H9 (cell line): ENCODE data around the gene GRM1. TPM values are rescaled to one million over a fixed set of nuclear protein-coding genes. Genes with fewer than 3 reads are reported as not detected.

Source experiments
- DNase-seq: peaks from one replicate; pipeline ENCODE4 v3.0.0-alpha.2; 2017
- H2AFZ ChIP-seq: one replicate; pipeline ENCODE4 v1.6.1; 2013; ENCODE audit warnings: mild to moderate bottlenecking, low read length, control low read depth, moderate library complexity
- H2AK5ac ChIP-seq: 2 replicates; pipeline ENCODE4 v1.6.1; 2013; ENCODE audit warnings: low read length, control low read depth, mixed read lengths; ENCODE audit not compliant: insufficient read length
- H2BK120ac ChIP-seq: one replicate; pipeline ENCODE4 v1.6.1; 2013; ENCODE audit warnings: low read depth, mild to moderate bottlenecking, low read length, control low read depth, inconsistent platforms; ENCODE audit not compliant: poor library complexity, severe bottlenecking
- H2BK12ac ChIP-seq: 2 replicates; pipeline ENCODE4 v1.6.1; 2013; ENCODE audit warnings: low read length, control low read depth, mixed read lengths, low read depth; ENCODE audit not compliant: insufficient read length
- H2BK15ac ChIP-seq: 2 replicates; pipeline ENCODE4 v1.6.1; 2013; ENCODE audit warnings: low read depth, low read length, control low read depth
- H2BK20ac ChIP-seq: one replicate; pipeline ENCODE4 v1.6.1; 2013; ENCODE audit warnings: low read depth, mild to moderate bottlenecking, low read length, control low read depth, inconsistent platforms; ENCODE audit not compliant: poor library complexity, severe bottlenecking
- H2BK5ac ChIP-seq: 2 replicates; pipeline ENCODE4 v1.6.1; 2013; ENCODE audit warnings: low read length, control low read depth, mixed read lengths; ENCODE audit not compliant: insufficient read length
- H3K14ac ChIP-seq: 2 replicates; pipeline ENCODE4 v1.6.1; 2013; ENCODE audit warnings: low read length, control low read depth; ENCODE audit not compliant: insufficient read depth
- H3K18ac ChIP-seq: 2 replicates; pipeline ENCODE4 v1.6.1; 2013; ENCODE audit warnings: low read depth, mild to moderate bottlenecking, mixed read lengths, low read length, control low read depth; ENCODE audit not compliant: insufficient read length
- H3K23ac ChIP-seq: 2 replicates; pipeline ENCODE4 v1.6.1; 2013; ENCODE audit warnings: low read length, control low read depth, mixed read lengths, low read depth; ENCODE audit not compliant: insufficient read length
- H3K23me2 ChIP-seq: 2 replicates; pipeline ENCODE4 v1.6.1; 2013; ENCODE audit warnings: low read depth, mild to moderate bottlenecking, mixed read lengths, low read length, control low read depth; ENCODE audit not compliant: insufficient read length, poor library complexity, severe bottlenecking
- H3K27ac ChIP-seq: 2 replicates; pipeline ENCODE4 v1.5.1; 2013; ENCODE audit warnings: low read length, control low read depth, mixed read lengths, low read depth; ENCODE audit not compliant: insufficient read length
- H3K27me3 ChIP-seq: 2 replicates; pipeline ENCODE4 v1.6.1; 2013; ENCODE audit warnings: low read length, control low read depth, inconsistent platforms; ENCODE audit not compliant: insufficient read depth
- H3K4ac ChIP-seq: 2 replicates; pipeline ENCODE4 v1.6.1; 2013; ENCODE audit warnings: low read depth, mild to moderate bottlenecking, control low read depth, inconsistent platforms, low read length, moderate library complexity
- H3K4me1 ChIP-seq: 2 replicates; pipeline ENCODE4 v1.6.1; 2013; ENCODE audit warnings: low read length, control low read depth, inconsistent platforms; ENCODE audit not compliant: insufficient read depth
- H3K4me2 ChIP-seq: 2 replicates; pipeline ENCODE4 v1.6.1; 2013; ENCODE audit warnings: low read length, control low read depth, mixed read lengths; ENCODE audit not compliant: insufficient read length, insufficient read depth
- H3K56ac ChIP-seq: 2 replicates; pipeline ENCODE4 v1.6.1; 2013; ENCODE audit warnings: low read depth, mild to moderate bottlenecking, mixed read lengths, low read length, control low read depth; ENCODE audit not compliant: insufficient read length
- H3K79me1 ChIP-seq: 2 replicates; pipeline ENCODE4 v1.6.1; 2013; ENCODE audit warnings: low read depth, mild to moderate bottlenecking, moderate library complexity, low read length, control low read depth, inconsistent platforms; ENCODE audit not compliant: insufficient read depth, poor library complexity, severe bottlenecking
- H3K79me2 ChIP-seq: 2 replicates; pipeline ENCODE4 v1.6.1; 2013; ENCODE audit warnings: low read length, control low read depth, inconsistent platforms; ENCODE audit not compliant: insufficient read depth
- H3K9ac ChIP-seq: 2 replicates; pipeline ENCODE4 v1.6.1; 2013; ENCODE audit warnings: low read length, control low read depth, mixed read lengths; ENCODE audit not compliant: insufficient read length; ENCODE audit errors: extremely low read depth
- H3K9me3 ChIP-seq: one replicate; pipeline ENCODE4 v1.6.1; 2013; ENCODE audit warnings: low read depth, low read length, inconsistent platforms; ENCODE audit not compliant: control insufficient read depth
- H3T11ph ChIP-seq: one replicate; pipeline ENCODE4 v1.6.1; 2013; ENCODE audit warnings: mild to moderate bottlenecking, low read length, control low read depth, inconsistent platforms
- H4K20me1 ChIP-seq: one replicate; pipeline ENCODE4 v1.6.1; 2013; ENCODE audit not compliant: control insufficient read depth, insufficient read length, insufficient read depth
- H4K5ac ChIP-seq: 2 replicates; pipeline ENCODE4 v1.6.1; 2013; ENCODE audit warnings: low read depth, mild to moderate bottlenecking, mixed read lengths, low read length, control low read depth; ENCODE audit not compliant: insufficient read length
- H4K8ac ChIP-seq: replicated peaks from 2 replicates; pipeline ENCODE4 v1.6.1; 2013; ENCODE audit warnings: low read length, control low read depth, mixed read lengths, low read depth; ENCODE audit not compliant: insufficient read length
- H4K91ac ChIP-seq: 2 replicates; pipeline ENCODE4 v1.6.1; 2013; ENCODE audit warnings: low read depth, mild to moderate bottlenecking, moderate library complexity, mixed read lengths, low read length, control low read depth; ENCODE audit not compliant: insufficient read length
- H3K27ac Mint-ChIP-seq, 3 experiments: 2 replicates in 2 of 3; 3 replicates in 1 of 3; pipeline ENCODE4 v1.8.0; 2020 to 2021; ENCODE audit warnings: mixed read lengths in 3 of 3, mild to moderate bottlenecking in 1 of 3, moderate library complexity in 1 of 3
- H3K27me3 Mint-ChIP-seq: 2 replicates; pipeline ENCODE4 v1.8.0; 2021; ENCODE audit warnings: low read depth, mild to moderate bottlenecking, moderate library complexity, mixed read lengths
- H3K36me3 Mint-ChIP-seq, 3 experiments: 2 replicates in 2 of 3; 3 replicates in 1 of 3; pipeline ENCODE4 v1.8.0; 2020 to 2021; ENCODE audit warnings: low read depth in 3 of 3, mixed read lengths in 3 of 3; ENCODE audit not compliant: insufficient read depth in 1 of 3
- H3K4me1 Mint-ChIP-seq, 2 experiments: 2 replicates each; pipeline ENCODE4 v1.8.0; 2020; ENCODE audit warnings: mixed read lengths in 2 of 2
- H3K4me3 Mint-ChIP-seq, 2 experiments: 2 replicates in 1 of 2; 3 replicates in 1 of 2; pipeline ENCODE4 v1.8.0; 2020 to 2021; ENCODE audit warnings: mild to moderate bottlenecking in 2 of 2, mixed read lengths in 2 of 2, moderate library complexity in 1 of 2
- H3K9me3 Mint-ChIP-seq, 2 experiments: 2 replicates in 1 of 2; 3 replicates in 1 of 2; pipeline ENCODE4 v1.8.0; 2020; ENCODE audit warnings: mild to moderate bottlenecking in 2 of 2, mixed read lengths in 2 of 2, moderate library complexity in 1 of 2
- CTCF ChIP-seq: fragments of 200-600 bp; sonication (generic); conservative IDR thresholded peaks from 3 replicates; pipeline ENCODE4 v1.8.0; 2021; ENCODE audit warnings: antibody characterized with exemption, mild to moderate bottlenecking
- WGBS: extraction: QIAGEN DNeasy Blood & Tissue Kit; methylation state at CpG from one replicate; pipeline ENCODE4 v1.1.7; 2013; ENCODE audit warnings: missing lambda C conversion rate, low lambda C conversion rate, mixed read lengths; ENCODE audit not compliant: insufficient read length; ENCODE audit errors: extremely low coverage; 5-methylcytosine and 5-hydroxymethylcytosine counted together
- total RNA-seq: library from RNA; stranded (reverse); gene quantifications from 2 replicates; pipeline ENCODE4 v1.2.1, GENCODE V29; 2021

GRM1 gene
- total RNA-seq, 1 experiment from 2014 or later = 0.39 TPM

- no peak overlapping the region for H4K91ac ChIP-seq
These were observed 196.1 kb downstream of the GRM1 start for GRCh38 chr6:146224988-146225387.

More at GRCh38 chr6:146224988-146225387, 196.1 kb downstream of the GRM1 start:
- Histone ChIP-seq H3K9me3 (no peaks in the 10 kb centered on the region), H3K4ac (no peak overlapping the region), H3K18ac (no peak overlapping the region), H3K27ac (no peak overlapping the region), H4K20me1 (no peaks in the 10 kb centered on the region), H2BK120ac (no peak overlapping the region), H3K4me1 (no peaks in the 10 kb centered on the region), H2BK20ac (no peak overlapping the region), H3K27me3 (no peaks in the 10 kb centered on the region), H3K79me2 (no peaks in the 10 kb centered on the region), H3K23me2 (no peaks in the 10 kb centered on the region), H2BK12ac (peak overlapping the region; percentile 62), H3K56ac (no peak overlapping the region), H3K79me1 (no peaks in the 10 kb centered on the region), H3T11ph (no peak overlapping the region), H2AFZ (no peak overlapping the region), H2BK5ac (no peak overlapping the region), H2AK5ac (no peak overlapping the region), H4K5ac (no peak overlapping the region), H2BK15ac (no peak overlapping the region), H4K8ac (no peak overlapping the region), H3K14ac (no peak overlapping the region), H3K23ac (no peak overlapping the region), H3K9ac (no peak overlapping the region), H3K4me2 (no peak overlapping the region)
- DNase-seq = no peak
- Mint-ChIP-seq H3K36me3 (no peaks in the 10 kb centered on the region), H3K9me3 (no peaks in the 10 kb centered on the region; a peak in 1 of 5 replicates), H3K4me1 (peaks cover 4 to 5% of the 10 kb centered on the region in 2 experiments), H3K27me3 (no peaks in the 10 kb centered on the region), H3K27ac (no peak overlapping the region; a peak in 2 of 7 replicates), H3K4me3 (no peak overlapping the region)
- no peak for TF ChIP-seq CTCF
- WGBS = no CpG with 5 or more reads among the region's 5 CpGs
